NCI-H524 treated with DMSO at 0.1 percent for 48 hours (cell line): ENCODE results near the gene ZBED6.
"Not testable (repeated sequence)": the region's sequence is repeated elsewhere in the genome, so short reads cannot be mapped to it uniquely, and the experiment has no call there.

ENCODE experiments used
- DNase-seq: peaks from one replicate; lab custom pipeline; 2025; lab: John Stamatoyannopoulos, UW

Gene ZBED6

GRCh38 chr1:203781962-203782361, 13.5 kb upstream of the ZBED6 start:
- DNase-seq: no peak

GRCh38 chr1:203789966-203790365, 5.5 kb upstream of the ZBED6 start:
- no peak for DNase-seq

- no peak for DNase-seq
Measured at GRCh38 chr1:203791498-203791897, 3.9 kb upstream of the ZBED6 start.

- DNase-seq: no peak
Measured at GRCh38 chr1:203792486-203792885, 2.9 kb upstream of the ZBED6 start.

- not testable (repeated sequence) for DNase-seq
Measured at GRCh38 chr1:203793561-203793960, 1.9 kb upstream of the ZBED6 start.

GRCh38 chr1:203794764-203795440, 521 bp upstream of the ZBED6 start:
- DNase-seq: no peak

GRCh38 chr1:203796236-203796605, 798 bp downstream of the ZBED6 start:
- DNase-seq: no peak

GRCh38 chr1:203797216-203797615, 1.8 kb downstream of the ZBED6 start:
- DNase-seq: no peak

- no peak for DNase-seq
Measured at GRCh38 chr1:203797948-203798655, 2.7 kb downstream of the ZBED6 start.

GRCh38 chr1:203799157-203799556, 3.7 kb downstream of the ZBED6 start:
- DNase-seq: no peak

- DNase-seq: no peak
Measured at GRCh38 chr1:203799971-203800370, 4.5 kb downstream of the ZBED6 start.

GRCh38 chr1:203805689-203806088, 10.3 kb downstream of the ZBED6 start:
- no peak for DNase-seq

GRCh38 chr1:203807196-203807595, 11.8 kb downstream of the ZBED6 start:
- DNase-seq: no peak

- no peak for DNase-seq
Measured at GRCh38 chr1:203813581-203814341, 18.3 kb downstream of the ZBED6 start.

- no peak for DNase-seq
Measured at GRCh38 chr1:203818399-203818798, 23.0 kb downstream of the ZBED6 start.

- DNase-seq: no peak
Measured at GRCh38 chr1:203823306-203823705, 27.9 kb downstream of the ZBED6 start.

- no peak for DNase-seq
Measured at GRCh38 chr1:203826175-203826574, 30.8 kb downstream of the ZBED6 start.

- DNase-seq: no peak
Measured at GRCh38 chr1:203828002-203828401, 32.6 kb downstream of the ZBED6 start.

- DNase-seq: no peak
Measured at GRCh38 chr1:203828503-203828902, 33.1 kb downstream of the ZBED6 start.

- DNase-seq: not testable (repeated sequence)
Measured at GRCh38 chr1:203829247-203829646, 33.8 kb downstream of the ZBED6 start.

- DNase-seq: no peak
Measured at GRCh38 chr1:203835476-203835875, 40.1 kb downstream of the ZBED6 start.

GRCh38 chr1:203839081-203839480, 43.7 kb downstream of the ZBED6 start:
- DNase-seq: no peak

GRCh38 chr1:203840208-203840808, 44.9 kb downstream of the ZBED6 start:
- no peak for DNase-seq
